Thoracic aorta (tissue), 2 donors: ENCODE measurements around the gene TLE1. TPM values are rescaled to one million over a fixed set of nuclear protein-coding genes. Genes with fewer than 3 reads are reported as not detected.

ENCODE experiments used
- ATAC-seq: fragments of 150-250 bp; one replicate; pipeline ENCODE4 v1.8.0; 2017; ENCODE audit warnings: low read depth; ENCODE audit not compliant: insufficient number of reproducible peaks, low FRiP score
- DNase-seq: peaks from one replicate; pipeline ENCODE4 v3.0.0-alpha.2; 2020; ENCODE audit warnings: low spot score
- H3K27ac ChIP-seq, 2 donors: fragments of 200-600 bp; sonication (generic); 1 replicate in 1 of 2; 2 replicates in 1 of 2; pipeline ENCODE4 v1.5.1; 2016; ENCODE audit warnings: mild to moderate bottlenecking in 2 of 2, moderate library complexity in 2 of 2
- H3K27me3 ChIP-seq: fragments of 200-600 bp; sonication (generic); replicated peaks from 2 replicates; pipeline ENCODE4 v1.6.0; 2016; ENCODE audit warnings: mild to moderate bottlenecking; ENCODE audit not compliant: insufficient read depth
- H3K36me3 ChIP-seq: fragments of 200-600 bp; sonication (generic); one replicate; pipeline ENCODE4 v1.5.1; 2016
- H3K4me1 ChIP-seq, 2 donors: fragments of 200-600 bp; sonication (generic); 1 replicate in 1 of 2; 2 replicates in 1 of 2; pipeline versions ENCODE4 v1.5.1 to v1.6.0; 2016; ENCODE audit warnings: low read depth in 2 of 2, mild to moderate bottlenecking in 1 of 2; ENCODE audit not compliant: control insufficient read depth in 1 of 2
- H3K4me3 ChIP-seq: fragments of 200-600 bp; sonication (generic); 2 replicates; pipeline ENCODE4 v1.5.1; 2016; ENCODE audit warnings: mild to moderate bottlenecking
- H3K9me3 ChIP-seq: fragments of 200-600 bp; sonication (generic); 2 replicates; pipeline ENCODE4 v1.5.1; 2016
- CTCF ChIP-seq: fragments of 200-600 bp; sonication (generic); IDR thresholded peaks from one replicate; pipeline ENCODE4 v1.5.1; 2019; ENCODE audit warnings: antibody characterized with exemption
- total RNA-seq, 2 donors: library from RNA; depleted of rRNA; stranded (reverse); fragments of >200 nt; gene quantifications; one replicate each; pipeline versions ENCODE4 v1.1.0 to v1.2.3, GENCODE V29; 2016

The TLE1 gene
- total RNA-seq, 2 donors from 2014 or later, result 69.7 to 74.1 TPM

DNA sequence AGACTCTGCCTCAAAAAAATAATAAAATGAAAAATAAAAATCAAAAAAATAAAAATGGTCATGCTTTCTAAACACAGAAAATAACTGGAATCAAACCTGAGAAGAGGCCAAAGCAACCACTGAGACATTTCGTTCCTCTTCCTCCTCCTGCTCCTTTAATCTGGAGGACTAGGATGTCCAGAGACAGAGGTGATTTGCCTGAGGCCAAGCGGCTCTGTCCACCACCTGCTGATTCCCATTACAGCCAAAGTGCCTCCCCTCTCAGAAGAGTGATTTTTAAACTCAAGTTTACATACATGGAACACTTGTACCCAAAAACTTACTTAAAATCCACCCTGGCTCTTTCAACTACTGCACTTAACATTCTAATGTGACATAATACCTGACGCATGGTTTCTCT lies 65.6 kb downstream of the TLE1 start:
- Histone ChIP-seq H3K27me3 (no peaks in the 10 kb centered on the region), H3K9me3 (no peaks in the 10 kb centered on the region), H3K36me3 (peaks cover 6% of the 10 kb centered on the region), H3K4me1 (peaks cover 7 to 37% of the 10 kb centered on the region in 2 donors), H3K27ac (no peak overlapping the region), H3K4me3 (no peak overlapping the region)
- DNase-seq, result no peak
- no peak for ATAC-seq
- TF ChIP-seq CTCF, result no peak

- Histone ChIP-seq H3K4me1 (peaks cover 3 to 26% of the 10 kb centered on the region in 2 donors), H3K27ac (no peak overlapping the region)
Observed at GRCh38 chr9:81622471-81623255, 66.7 kb downstream of the TLE1 start.

GRCh38 chr9:81621785-81622259 lies 67.5 kb downstream of the TLE1 start:
- Histone ChIP-seq H3K4me3 (no peak overlapping the region), H3K4me1 (peaks cover 0 to 20% of the 10 kb centered on the region in 2 donors), H3K36me3 (peaks cover 6% of the 10 kb centered on the region), H3K27me3 (no peaks in the 10 kb centered on the region), H3K27ac (no peak overlapping the region), H3K9me3 (no peaks in the 10 kb centered on the region)
- DNase-seq (no peak), ATAC-seq (no peak)
- no peak for TF ChIP-seq CTCF

More at GRCh38 chr9:81622471-81623255, 66.7 kb downstream of the TLE1 start:
- TF ChIP-seq CTCF, result no peak
- H3K9me3 ChIP-seq, result no peaks in the 10 kb centered on the region
- DNase-seq (no peak), ATAC-seq (no peak)
- no peak overlapping the region for H3K4me3 ChIP-seq
- H3K27me3 ChIP-seq, result no peaks in the 10 kb centered on the region
- H3K36me3 ChIP-seq, result peaks cover 6% of the 10 kb centered on the region

DNA sequence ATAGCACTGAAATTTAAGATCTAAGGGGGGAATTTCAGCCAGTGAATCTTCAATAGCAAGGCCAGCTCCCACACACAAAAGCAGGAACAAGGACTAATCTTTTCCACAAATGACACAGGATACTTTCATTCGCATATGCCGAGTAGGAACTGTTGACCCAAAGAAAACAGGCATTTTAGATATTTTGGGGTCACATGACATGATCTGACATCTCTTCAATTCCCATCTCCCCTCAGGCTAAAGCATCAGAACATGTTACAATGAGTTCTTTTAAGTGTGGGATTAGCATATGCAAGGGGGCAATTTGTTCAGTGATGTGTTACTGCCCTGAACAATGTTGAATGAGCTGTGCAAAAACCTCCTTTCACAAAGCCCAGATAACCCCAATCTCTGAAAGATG lies 68.2 kb downstream of the TLE1 start:
- no peak for DNase-seq
- peaks cover 6% of the 10 kb centered on the region for H3K36me3 ChIP-seq
- H3K27ac ChIP-seq, result no peak overlapping the region
- peaks cover 0 to 15% of the 10 kb centered on the region in 2 donors for H3K4me1 ChIP-seq
- H3K4me3 ChIP-seq, result no peak overlapping the region
- H3K27me3 ChIP-seq, result no peaks in the 10 kb centered on the region
- ATAC-seq, result no peak
- no peak for TF ChIP-seq CTCF
- H3K9me3 ChIP-seq, result no peaks in the 10 kb centered on the region

DNA sequence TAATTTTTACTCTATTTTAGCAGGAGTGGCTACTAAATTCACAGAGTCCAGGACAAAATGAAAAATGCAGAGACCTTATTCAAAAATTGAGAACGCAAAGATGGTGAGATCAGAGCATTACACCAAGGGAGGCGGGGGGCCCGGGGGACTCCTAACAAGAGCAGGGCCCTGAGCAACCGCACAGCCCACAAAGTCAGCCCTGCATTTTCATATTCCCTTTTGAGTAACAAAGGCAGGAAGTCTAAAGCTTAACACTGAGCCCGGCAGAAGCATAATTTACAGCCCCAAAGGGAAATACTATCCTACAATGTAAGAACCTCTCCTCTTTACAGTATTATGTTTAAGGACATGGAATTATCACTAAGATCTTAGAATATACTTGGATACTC lies 69.4 kb downstream of the TLE1 start:
- Histone ChIP-seq H3K9me3 (no peaks in the 10 kb centered on the region), H3K4me1 (peaks cover 0 to 11% of the 10 kb centered on the region in 2 donors), H3K27me3 (no peaks in the 10 kb centered on the region), H3K27ac (peak overlapping the region in 1 of 2 donors; percentile 16), H3K4me3 (no peak overlapping the region), H3K36me3 (peaks cover 6% of the 10 kb centered on the region)
- no peak for ATAC-seq
- no peak for DNase-seq
- TF ChIP-seq CTCF, result no peak
